Upper lobe of left lung (tissue), 6 donors: ENCODE measurements around the gene ZBED1. TPM values are rescaled to one million over a fixed set of nuclear protein-coding genes. Genes with fewer than 3 reads are reported as not detected.
"Not testable (repeated sequence)": the region's sequence is repeated elsewhere in the genome, so short reads cannot be mapped to it uniquely, and the experiment has no call there.

ENCODE experiments used
- ATAC-seq, 2 donors: fragments of 200-7000 bp; cut with Tn5 transposase; one replicate each; pipeline ENCODE4 v1.9.1; 2022; ENCODE audit warnings: mild to moderate bottlenecking in 2 of 2, moderate library complexity in 2 of 2; ENCODE audit not compliant: low FRiP score in 2 of 2
- DNase-seq, 2 donors: peaks; one replicate each; pipeline ENCODE4 v3.0.0-alpha.2; 2019 to 2020
- H3K27ac ChIP-seq, 4 donors: fragments of 200-600 bp; sonication (generic); one replicate each; pipeline ENCODE4 v1.5.1; 2016 to 2019
- H3K27me3 ChIP-seq, 4 donors: fragments of 200-600 bp; sonication (generic); one replicate each; pipeline ENCODE4 v1.5.1; 2017 to 2019
- H3K36me3 ChIP-seq, 4 donors: fragments of 200-600 bp; sonication (generic); one replicate each; pipeline ENCODE4 v1.5.1; 2016 to 2019
- H3K4me1 ChIP-seq, 4 donors: fragments of 200-600 bp; sonication (generic); one replicate each; pipeline ENCODE4 v1.5.1; 2018 to 2019
- H3K4me3 ChIP-seq, 4 donors: fragments of 200-600 bp; sonication (generic); one replicate each; pipeline ENCODE4 v1.5.1; 2017 to 2019; ENCODE audit warnings: mild to moderate bottlenecking in 2 of 4, moderate library complexity in 1 of 4
- H3K9me3 ChIP-seq, 4 donors: fragments of 200-600 bp; sonication (generic); one replicate each; pipeline ENCODE4 v1.5.1; 2018 to 2019
- EP300 ChIP-seq, 4 donors: sonication (generic); formaldehyde crosslinking; IDR thresholded peaks; one replicate each; pipeline ENCODE4 v1.5.1; 2017; ENCODE audit warnings: antibody characterized with exemption in 4 of 4, control low read depth in 2 of 4
- POLR2A ChIP-seq, 4 donors: fragments of 450-650 bp; IDR thresholded peaks; one replicate each; pipeline ENCODE4 v1.5.1; 2016 to 2017; ENCODE audit warnings: antibody characterized with exemption in 4 of 4, mild to moderate bottlenecking in 2 of 4
- POLR2AphosphoS5 ChIP-seq, 2 donors: sonication (generic); formaldehyde crosslinking; IDR thresholded peaks; one replicate each; pipeline ENCODE4 v1.5.1; 2017; ENCODE audit warnings: antibody characterized with exemption in 2 of 2
- WGBS, 2 donors: methylation state at CpG; one replicate each; pipeline ENCODE4 v1.1.5; 2017 to 2018; 5-methylcytosine and 5-hydroxymethylcytosine counted together
- total RNA-seq, 6 donors: library from RNA; depleted of rRNA in 4 of 6; stranded (reverse); fragments of >200 nt in 4 of 6; gene quantifications; one replicate each; pipeline versions ENCODE4 v1.1.0 to v1.2.1, GENCODE V29; 2016 to 2021
- TF ChIP-seq, protein P1 (sequence below), 6 experiments: fragments of 450-650 bp in 4 of 6; fragments of 200-600 bp in 2 of 6; sonication (generic) in 2 of 6; IDR thresholded peaks; one replicate each; pipeline ENCODE4 v1.5.1; 2016 to 2019; ENCODE audit warnings: antibody characterized with exemption in 6 of 6
- donor health status: DM: no; HTN: no; CAD: no; lungs with moderate emphysema.
- donor health status: DM: no; HTN: yes; CAD: no; lungs with severe emphysema.

The ZBED1 gene
- total RNA-seq, 6 donors from 2014 or later = 33.2 to 48.7 (median 41.6) TPM

DNA sequence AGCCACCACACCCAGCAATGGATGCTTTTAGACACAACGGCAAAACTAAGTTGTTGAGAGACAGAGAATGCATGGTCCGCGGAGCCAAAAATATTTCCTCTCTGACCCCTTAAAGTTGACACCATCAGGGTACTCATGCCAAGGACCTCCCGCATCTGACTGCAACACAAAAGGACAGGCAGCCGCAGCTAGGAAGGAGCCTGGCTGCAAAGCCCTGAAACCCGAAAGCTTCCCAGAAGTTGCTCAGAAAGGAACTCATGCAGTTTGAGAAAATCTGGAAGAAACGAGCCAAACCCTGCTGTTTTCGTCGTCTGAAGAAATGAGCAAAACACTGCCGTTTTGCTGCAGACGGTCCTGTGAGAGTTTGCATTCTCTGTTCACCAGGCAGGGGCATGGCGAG is 16.5 kb downstream of the ZBED1 start:
- H3K4me1 ChIP-seq = no peaks in the 10 kb centered on the region
- TF ChIP-seq POLR2AphosphoS5 (IDR thresholded peaks at IDR 0.05) (no peak), POLR2A (IDR thresholded peaks at IDR 0.05) (no peak), EP300 (IDR thresholded peaks at IDR 0.05) (no peak)
- TF ChIP-seq, protein P1, sequence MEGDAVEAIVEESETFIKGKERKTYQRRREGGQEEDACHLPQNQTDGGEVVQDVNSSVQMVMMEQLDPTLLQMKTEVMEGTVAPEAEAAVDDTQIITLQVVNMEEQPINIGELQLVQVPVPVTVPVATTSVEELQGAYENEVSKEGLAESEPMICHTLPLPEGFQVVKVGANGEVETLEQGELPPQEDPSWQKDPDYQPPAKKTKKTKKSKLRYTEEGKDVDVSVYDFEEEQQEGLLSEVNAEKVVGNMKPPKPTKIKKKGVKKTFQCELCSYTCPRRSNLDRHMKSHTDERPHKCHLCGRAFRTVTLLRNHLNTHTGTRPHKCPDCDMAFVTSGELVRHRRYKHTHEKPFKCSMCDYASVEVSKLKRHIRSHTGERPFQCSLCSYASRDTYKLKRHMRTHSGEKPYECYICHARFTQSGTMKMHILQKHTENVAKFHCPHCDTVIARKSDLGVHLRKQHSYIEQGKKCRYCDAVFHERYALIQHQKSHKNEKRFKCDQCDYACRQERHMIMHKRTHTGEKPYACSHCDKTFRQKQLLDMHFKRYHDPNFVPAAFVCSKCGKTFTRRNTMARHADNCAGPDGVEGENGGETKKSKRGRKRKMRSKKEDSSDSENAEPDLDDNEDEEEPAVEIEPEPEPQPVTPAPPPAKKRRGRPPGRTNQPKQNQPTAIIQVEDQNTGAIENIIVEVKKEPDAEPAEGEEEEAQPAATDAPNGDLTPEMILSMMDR (IDR thresholded peaks at IDR 0.05) = no peak
- peak overlapping the region in 1 of 4 donors; percentile 22 for H3K4me3 ChIP-seq
- H3K36me3 ChIP-seq = peaks cover 3 to 34% (median 22%) of the 10 kb centered on the region in 4 donors
- no peaks in the 10 kb centered on the region for H3K27me3 ChIP-seq
- 75 to 87% methylated on average over 9 to 12 of the region's 12 CpGs for WGBS, 2 donors
- peaks cover 0 to 3% (median 0%) of the 10 kb centered on the region in 4 donors for H3K9me3 ChIP-seq
- no peak for DNase-seq
- H3K27ac ChIP-seq = peak overlapping the region in 2 of 4 donors; percentile 30 to 32
- peak in 1 of 2 donors; percentile 24 for ATAC-seq

DNA sequence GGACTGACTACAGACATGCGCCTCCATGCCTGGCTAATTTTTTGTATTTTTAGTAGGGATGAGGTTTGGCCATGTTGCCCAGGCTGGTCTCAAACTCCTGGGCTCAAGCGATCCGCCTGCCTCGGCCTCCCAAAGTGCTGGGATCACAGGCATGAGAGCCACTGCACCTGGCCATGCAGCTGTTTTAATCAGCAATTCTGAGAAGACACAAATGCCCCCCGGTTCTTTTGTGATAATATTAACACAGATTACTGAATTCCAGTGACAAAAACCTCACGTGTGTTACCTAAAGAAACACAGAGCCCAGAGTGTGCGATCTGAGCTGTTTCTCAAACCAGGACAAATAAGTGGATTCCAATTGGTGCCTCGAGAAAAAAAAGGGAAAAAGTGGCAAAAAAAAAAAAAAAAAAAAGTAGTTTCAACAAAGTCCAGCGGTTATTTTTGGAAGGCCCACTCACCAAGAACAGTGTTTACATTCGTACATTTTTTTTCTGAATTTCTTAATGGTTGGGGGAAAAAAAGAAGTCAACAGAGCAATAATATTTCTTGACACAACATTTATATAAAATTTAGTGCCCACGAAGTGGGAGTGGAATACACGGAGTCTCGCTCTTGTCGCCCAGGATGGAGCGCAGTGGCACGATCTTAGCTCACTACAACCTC is 17.2 kb downstream of the ZBED1 start:
- H3K4me1 ChIP-seq = no peaks in the 10 kb centered on the region
- peak overlapping the region in 1 of 4 donors; percentile 30 for H3K27ac ChIP-seq
- peaks cover 0 to 27% (median 14%) of the 10 kb centered on the region in 4 donors for H3K36me3 ChIP-seq
- 70 to 87% methylated on average over 16 of the region's 16 CpGs for WGBS, 2 donors
- ATAC-seq (no peak), DNase-seq (no peak)
- no peaks in the 10 kb centered on the region for H3K27me3 ChIP-seq
- no peak overlapping the region for H3K4me3 ChIP-seq
- TF ChIP-seq POLR2AphosphoS5 (IDR thresholded peaks at IDR 0.05) = no peak
- no peak for TF ChIP-seq EP300 (IDR thresholded peaks at IDR 0.05)
- TF ChIP-seq, protein P1 (IDR thresholded peaks at IDR 0.05) = no peak
- TF ChIP-seq POLR2A (IDR thresholded peaks at IDR 0.05) = no peak
- peaks cover 0 to 3% (median 0%) of the 10 kb centered on the region in 4 donors for H3K9me3 ChIP-seq

DNA sequence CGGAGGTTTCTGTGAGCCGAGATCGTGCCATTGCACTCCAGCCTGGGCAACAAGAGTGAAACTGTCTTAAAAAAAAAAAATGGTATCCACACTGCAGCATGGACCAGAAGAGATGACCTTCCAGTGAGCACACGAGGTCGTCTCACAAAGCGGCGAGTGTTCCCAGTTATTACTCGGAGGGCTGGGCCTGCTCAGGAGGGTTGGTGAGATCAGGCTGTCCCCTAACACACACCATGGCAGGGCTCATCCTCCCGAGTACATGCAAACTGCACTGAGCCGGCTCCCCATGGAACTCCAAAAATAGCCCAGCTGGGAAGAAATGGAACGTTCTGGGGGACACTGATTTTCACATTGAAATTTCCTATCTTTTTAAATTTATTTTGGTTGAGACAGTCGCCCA is 19.2 kb downstream of the ZBED1 start:
- not testable (repeated sequence) for H3K27me3 ChIP-seq, H3K9me3 ChIP-seq, H3K4me3 ChIP-seq, DNase-seq, H3K4me1 ChIP-seq, ATAC-seq, H3K36me3 ChIP-seq, H3K27ac ChIP-seq
- WGBS, 2 donors = 89 to 97% methylated on average over 11 to 12 of the region's 12 CpGs

DNA sequence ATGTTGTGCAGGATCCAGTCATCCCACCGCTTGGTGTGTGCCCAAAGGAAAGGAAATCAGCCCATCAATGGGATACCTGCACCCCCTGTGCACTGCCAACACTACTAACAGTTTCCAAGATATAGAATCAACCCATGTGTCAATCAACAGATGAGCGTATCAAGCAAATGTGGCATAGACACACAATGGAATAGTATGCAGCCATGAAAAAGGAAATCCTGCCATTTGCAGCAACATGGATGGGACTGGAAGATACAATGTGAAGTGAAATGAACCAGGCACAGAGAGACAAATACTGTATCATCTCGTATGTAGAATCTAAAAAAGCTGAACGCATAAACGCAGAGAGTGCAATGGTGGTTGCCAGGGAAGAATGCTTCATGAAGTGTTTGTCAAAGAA is 20.8 kb downstream of the ZBED1 start:
- ATAC-seq, H3K27me3 ChIP-seq, H3K4me3 ChIP-seq, DNase-seq, H3K27ac ChIP-seq, H3K9me3 ChIP-seq, H3K36me3 ChIP-seq, H3K4me1 ChIP-seq: not testable (repeated sequence)
- WGBS, 2 donors = 94 to 99% methylated on average over 5 of the region's 5 CpGs

DNA sequence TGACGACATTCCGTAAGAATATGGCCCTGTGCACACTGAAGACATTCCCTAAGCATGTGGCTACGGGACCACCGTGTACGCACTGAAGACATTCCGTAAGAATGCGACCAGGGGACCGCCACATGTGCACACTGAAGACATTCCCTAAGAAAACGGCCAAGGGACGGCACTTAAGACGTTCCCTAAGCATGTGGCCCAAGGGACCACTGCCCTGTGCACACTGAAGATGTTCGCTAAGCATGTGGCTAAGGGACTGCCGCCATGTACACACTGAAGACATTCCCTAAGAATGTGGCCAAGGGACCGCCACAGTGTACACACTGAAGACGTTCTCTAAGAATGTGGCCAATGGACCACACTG is 21.4 kb downstream of the ZBED1 start:
- DNase-seq = no peak
- TF ChIP-seq POLR2AphosphoS5 (IDR thresholded peaks at IDR 0.05) (no peak), EP300 (IDR thresholded peaks at IDR 0.05) (no peak), POLR2A (IDR thresholded peaks at IDR 0.05) (no peak)
- TF ChIP-seq, protein P1 (IDR thresholded peaks at IDR 0.05) = no peak
- H3K27ac ChIP-seq = no peak overlapping the region
- WGBS, 2 donors = 96 to 97% methylated on average over 15 of the region's 15 CpGs
- no peaks in the 10 kb centered on the region for H3K4me1 ChIP-seq
- H3K36me3 ChIP-seq = no peaks in the 10 kb centered on the region
- no peaks in the 10 kb centered on the region for H3K27me3 ChIP-seq
- ATAC-seq = no peak
- no peak overlapping the region for H3K4me3 ChIP-seq
- H3K9me3 ChIP-seq = peaks cover 0 to 3% (median 0%) of the 10 kb centered on the region in 4 donors
